GM12872 (cell line): ENCODE data around the gene GLI3.

ENCODE experiments used
- CTCF ChIP-seq: IDR thresholded peaks from 3 replicates; pipeline ENCODE4 v1.5.1; 2011; ENCODE audit warnings: low read depth, mild to moderate bottlenecking, low read length, moderate library complexity; ENCODE audit not compliant: insufficient read depth

Gene GLI3

DNA sequence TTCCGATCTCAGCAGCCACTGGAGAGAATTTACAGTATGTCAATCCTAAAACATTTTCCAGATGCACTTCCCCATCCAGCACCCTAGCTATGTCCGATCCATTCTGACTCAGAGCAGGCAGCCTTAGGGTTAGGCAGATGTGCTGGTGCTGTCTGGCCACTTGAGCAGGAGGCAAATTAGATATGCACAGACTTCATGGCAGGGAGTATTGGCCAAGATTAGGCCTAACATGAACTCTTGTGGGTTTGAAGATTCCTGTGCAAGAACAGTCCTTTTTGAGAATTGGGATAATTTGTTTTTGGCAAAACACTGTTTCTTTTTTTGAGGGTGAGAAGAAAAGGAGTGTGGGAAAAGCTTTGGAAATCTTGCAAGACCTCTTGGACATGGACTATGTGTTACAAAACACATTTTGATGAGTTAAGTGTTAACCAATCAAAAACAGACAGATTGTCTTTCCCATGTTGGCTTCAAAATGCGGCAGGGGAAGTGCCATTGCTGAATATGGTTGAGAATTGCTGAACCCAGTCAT is 315.5 kb downstream of the GLI3 start:
- no peak for TF ChIP-seq CTCF

DNA sequence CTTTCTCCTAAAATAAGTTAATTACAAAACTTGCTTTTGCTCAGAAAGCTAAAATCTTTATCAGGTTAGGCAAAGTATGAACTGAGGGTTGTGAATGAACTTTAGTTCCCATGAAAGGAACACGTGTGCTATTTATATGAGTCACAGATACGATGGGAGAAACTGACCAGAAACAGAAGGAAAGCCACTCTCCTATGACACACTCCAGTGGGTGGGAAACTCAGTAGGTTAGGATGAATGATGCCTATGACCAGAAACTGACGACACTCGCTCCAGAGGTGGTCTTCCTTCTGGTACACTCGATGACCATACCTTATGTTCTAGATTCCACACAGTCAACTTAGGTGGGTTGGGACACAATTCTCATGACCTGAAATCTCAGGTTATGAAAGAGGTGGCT is 318.4 kb downstream of the GLI3 start:
- TF ChIP-seq CTCF, result no peak

GRCh38 chr7:41916450-41916927 is 320.5 kb downstream of the GLI3 start:
- TF ChIP-seq CTCF, result no peak

- no peak for TF ChIP-seq CTCF
These were observed 321.1 kb downstream of the GLI3 start for GRCh38 chr7:41915871-41916270.

GRCh38 chr7:41912851-41913567 is 324.0 kb downstream of the GLI3 start:
- TF ChIP-seq CTCF, result no peak

DNA sequence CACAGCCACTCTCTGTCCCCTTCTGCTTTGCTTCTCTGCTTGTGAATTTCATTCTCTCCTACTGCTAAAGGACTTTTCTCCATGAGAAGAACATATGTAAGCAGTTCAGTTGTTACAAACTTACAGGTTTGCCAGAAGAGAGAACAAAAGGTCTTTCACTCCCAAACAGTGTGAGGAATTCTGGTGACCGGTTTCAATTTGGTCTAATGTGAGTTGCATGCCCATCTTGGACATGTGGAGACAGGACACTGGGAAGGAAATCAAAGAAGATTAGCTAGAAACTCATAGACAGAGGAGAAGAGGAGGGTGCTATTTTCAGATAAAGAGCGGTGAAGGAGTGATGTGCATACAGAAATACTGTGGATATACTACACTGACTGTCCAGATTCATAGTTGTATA is 324.6 kb downstream of the GLI3 start:
- TF ChIP-seq CTCF, result no peak

DNA sequence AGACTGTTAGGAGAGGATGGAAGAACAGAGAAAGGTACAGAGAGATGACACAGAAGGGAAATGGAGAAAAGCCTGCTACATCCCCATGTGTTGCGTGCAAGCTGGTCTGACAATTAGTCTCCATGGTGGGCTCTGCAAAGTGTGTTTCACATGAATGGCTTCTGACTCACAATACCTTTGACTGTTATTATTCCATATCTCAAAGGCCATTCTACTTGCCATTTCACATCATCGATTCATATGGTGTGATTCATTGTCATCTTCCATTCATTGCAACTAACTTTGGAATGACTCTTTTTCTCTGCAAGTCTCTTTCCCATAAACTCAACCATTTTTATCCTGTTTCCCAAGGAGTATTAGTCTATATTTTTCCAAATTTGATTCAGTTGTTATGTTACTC is 325.2 kb downstream of the GLI3 start:
- TF ChIP-seq CTCF, result no peak
